ENCODE data around the gene TBC1D14. TPM values are rescaled to one million over a fixed set of nuclear protein-coding genes. Genes with fewer than 3 reads are reported as not detected.
"Not testable (repeated sequence)": the region's sequence is repeated elsewhere in the genome, so short reads cannot be mapped to it uniquely, and the experiment has no call there.

The TBC1D14 gene
- total and polyA plus RNA-seq, 2 of the 8 experiments (the other 6 are each of a cell fraction or from before 2014, with no cell fraction given): 45.6 to 48.2 TPM

DNA sequence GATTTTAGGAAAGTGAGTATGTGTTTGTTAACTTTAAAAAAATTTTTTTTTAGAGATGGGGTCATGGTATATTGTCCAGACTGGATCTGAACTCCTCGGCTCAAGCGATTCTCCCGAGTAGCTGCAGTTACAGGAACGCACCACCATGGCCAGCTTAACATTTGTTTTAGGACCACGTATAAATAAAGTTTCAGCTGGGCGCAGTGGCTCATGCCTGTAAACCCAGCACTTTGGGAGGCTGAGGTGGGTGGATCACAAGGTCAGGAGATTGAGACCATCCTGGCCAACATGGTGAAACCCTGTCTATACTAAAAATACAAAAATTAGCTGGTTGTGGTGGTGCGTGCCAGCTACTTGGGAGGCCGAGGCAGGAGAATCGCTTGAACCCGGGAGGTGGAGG lies 2.3 kb downstream of the TBC1D14 start:
- ChIA-PET CTCF (ENCODE audit: partially characterized antibody) (interaction anchor here (0.7 to 9.7 kb wide), 16 partner anchors 8 to 158 kb away, joined by 3 to 56 read pairs (median 5); no protein-coding TSS in a partner anchor), POLR2A (ENCODE audit: partially characterized antibody) (interaction anchor here (1.1 to 2.6 kb wide), 2 partner anchors 14 to 75 kb away, joined by 3 to 9 read pairs; no protein-coding TSS in a partner anchor)
- peaks cover 14% of the 10 kb centered on the region for H3K79me1 ChIP-seq (ENCODE audit: low read depth, low read length)
- 83% methylated on average over 10 of the region's 10 CpGs; no CpG with 5 or more reads in 1 of the 2 experiments for WGBS, 2 experiments (ENCODE audit: extremely low coverage in 1 of 2, insufficient coverage in 1 of 2, insufficient read length in 1 of 2, insufficient replicate concordance in 2 of 2, low coverage in 1 of 2, low lambda C conversion rate in 2 of 2, missing lambda C conversion rate in 1 of 2)
- H3K18ac ChIP-seq (ENCODE audit: extremely low read depth, low read length); H3K14ac ChIP-seq (ENCODE audit: insufficient read length); H3K27ac ChIP-seq (ENCODE audit: low read depth, low read length); H2BK15ac ChIP-seq (ENCODE audit: low read length); H3K9ac ChIP-seq (replicated peaks in 1 of 4; ENCODE audit: extremely low read depth in 1 of 4, low read depth in 3 of 4, low read length in 3 of 4); H3K23ac ChIP-seq (ENCODE audit: insufficient read length); H4K5ac ChIP-seq (ENCODE audit: insufficient read length, low read depth, low read length); H3K4me3 ChIP-seq (ENCODE audit: extremely low read depth in 1 of 4, insufficient read depth in 2 of 4, low read depth in 3 of 4, low read length in 4 of 4); H2AFZ ChIP-seq (ENCODE audit: low read length); H2BK5ac ChIP-seq (ENCODE audit: low read depth, low read length); H2BK120ac ChIP-seq (replicated peaks; ENCODE audit: low read depth, low read length); H3K56ac ChIP-seq (replicated peaks; ENCODE audit: insufficient read length, low read depth, low read length); H4K91ac ChIP-seq (replicated peaks; ENCODE audit: insufficient read length, low read length); H2AK5ac ChIP-seq (ENCODE audit: low read depth, low read length); H3K4me2 ChIP-seq (ENCODE audit: insufficient read depth in 1 of 2, low read depth in 2 of 2, low read length in 2 of 2); H3K4ac ChIP-seq (replicated peaks; ENCODE audit: insufficient read length, low read depth, low read length); H2BK12ac ChIP-seq (ENCODE audit: low read depth, low read length); H3K36me3 ChIP-seq (ENCODE audit: control insufficient read depth in 2 of 4, insufficient read depth in 4 of 4, low read length in 3 of 4); H3K9me3 ChIP-seq (ENCODE audit: insufficient read depth in 2 of 2, low read depth in 1 of 2, low read length in 1 of 2); FAIRE-seq; H4K8ac ChIP-seq (ENCODE audit: extremely low read depth, insufficient read depth, low read length); H2BK20ac ChIP-seq (ENCODE audit: low read length); DNase-seq (ENCODE audit: low read depth in 1 of 2, low spot score in 2 of 2): not testable (repeated sequence)
- peaks cover 0 to 50% of the 10 kb centered on the region in 2 experiments; a peak in 2 of 4 replicates for H3K79me2 ChIP-seq (ENCODE audit: control insufficient read depth in 1 of 2, insufficient read depth in 2 of 2, low read length in 2 of 2)
- peaks cover 0 to 13% (median 5%) of the 10 kb centered on the region in 4 experiments; a peak in 4 of 7 replicates for H3K27me3 ChIP-seq (replicated peaks in 1 of 4; ENCODE audit: control insufficient read depth in 3 of 4, extremely low read depth in 1 of 4, insufficient read depth in 3 of 4, low read length in 3 of 4)
- peaks cover 14 to 22% of the 10 kb centered on the region in 2 experiments for H4K20me1 ChIP-seq (replicated peaks in 1 of 2; ENCODE audit: control insufficient read depth in 1 of 2, insufficient read depth in 2 of 2, low read length in 2 of 2)
- H3K4me1 ChIP-seq (replicated peaks in 1 of 4; ENCODE audit: control insufficient read depth in 3 of 4, insufficient read depth in 4 of 4, low read length in 3 of 4): peaks cover 3 to 30% (median 11%) of the 10 kb centered on the region in 4 experiments
- peaks cover 11% of the 10 kb centered on the region for H3K23me2 ChIP-seq (ENCODE audit: low read depth, low read length)
